ENCODE measurements around the gene SZT2.

DNA sequence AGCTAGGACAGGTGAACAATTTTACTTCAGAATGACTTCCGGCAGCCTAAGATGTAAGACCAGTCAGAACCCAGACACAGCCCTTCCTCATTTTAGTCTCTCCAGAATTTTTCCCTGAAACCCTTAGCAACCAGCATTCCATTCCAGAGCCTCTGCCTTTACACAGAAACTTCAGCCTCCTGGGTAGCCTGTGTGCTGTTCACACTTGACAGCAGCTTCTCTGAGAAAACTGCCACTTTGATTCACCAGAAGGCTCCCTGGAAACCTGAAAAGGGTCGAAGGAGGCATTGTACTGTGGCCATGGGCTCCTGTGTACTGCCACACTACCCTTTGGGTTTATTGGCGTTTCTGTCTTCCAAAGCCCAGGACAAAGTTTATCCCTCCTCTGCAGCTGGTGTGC is 46.7 kb downstream of the SZT2 start:
- TF ChIP-seq, protein P1, sequence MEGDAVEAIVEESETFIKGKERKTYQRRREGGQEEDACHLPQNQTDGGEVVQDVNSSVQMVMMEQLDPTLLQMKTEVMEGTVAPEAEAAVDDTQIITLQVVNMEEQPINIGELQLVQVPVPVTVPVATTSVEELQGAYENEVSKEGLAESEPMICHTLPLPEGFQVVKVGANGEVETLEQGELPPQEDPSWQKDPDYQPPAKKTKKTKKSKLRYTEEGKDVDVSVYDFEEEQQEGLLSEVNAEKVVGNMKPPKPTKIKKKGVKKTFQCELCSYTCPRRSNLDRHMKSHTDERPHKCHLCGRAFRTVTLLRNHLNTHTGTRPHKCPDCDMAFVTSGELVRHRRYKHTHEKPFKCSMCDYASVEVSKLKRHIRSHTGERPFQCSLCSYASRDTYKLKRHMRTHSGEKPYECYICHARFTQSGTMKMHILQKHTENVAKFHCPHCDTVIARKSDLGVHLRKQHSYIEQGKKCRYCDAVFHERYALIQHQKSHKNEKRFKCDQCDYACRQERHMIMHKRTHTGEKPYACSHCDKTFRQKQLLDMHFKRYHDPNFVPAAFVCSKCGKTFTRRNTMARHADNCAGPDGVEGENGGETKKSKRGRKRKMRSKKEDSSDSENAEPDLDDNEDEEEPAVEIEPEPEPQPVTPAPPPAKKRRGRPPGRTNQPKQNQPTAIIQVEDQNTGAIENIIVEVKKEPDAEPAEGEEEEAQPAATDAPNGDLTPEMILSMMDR (IDR thresholded peaks at IDR 0.05 in 8 of 11, conservative IDR thresholded peaks at IDR 0.05 in 3 of 11): no peak
- no peak for TF ChIP-seq POLR2AphosphoS5 (IDR thresholded peaks at IDR 0.05)

Data from spleen (tissue), 7 donors.